Kidney (tissue), 14 donors: ENCODE data around the gene ZNF654. TPM values are rescaled to one million over a fixed set of nuclear protein-coding genes. Genes with fewer than 3 reads are reported as not detected.

ENCODE experiments used
- DNase-seq, 5 donors: peaks; one replicate each; pipeline ENCODE4 v3.0.0-alpha.2; 2013 to 2020
- FAIRE-seq: peaks from 2 replicates; lab custom pipeline; 2012; peaks lifted over from hg19 to GRCh38; lab: Jason Lieb, UNC
- H3K27ac ChIP-seq, 2 donors: one replicate each; pipeline ENCODE4 v1.7.0; 2013; ENCODE audit warnings: low read depth in 2 of 2, low read length in 2 of 2, inconsistent platforms in 1 of 2
- H3K27me3 ChIP-seq: one replicate; pipeline ENCODE4 v1.7.1; 2013; ENCODE audit warnings: low read length, inconsistent platforms; ENCODE audit not compliant: control insufficient read depth, insufficient read depth
- H3K36me3 ChIP-seq, 3 donors: one replicate each; pipeline versions ENCODE4 v1.7.0 to v1.7.1; 2013; ENCODE audit warnings: low read length in 3 of 3, control low read depth in 1 of 3, inconsistent platforms in 1 of 3; ENCODE audit not compliant: insufficient read depth in 3 of 3, control insufficient read depth in 2 of 3
- H3K4me1 ChIP-seq, 3 donors: one replicate each; pipeline versions ENCODE4 v1.7.0 to v1.7.1; 2013; ENCODE audit warnings: low read length in 3 of 3, inconsistent platforms in 1 of 3, low read depth in 1 of 3; ENCODE audit not compliant: control insufficient read depth in 2 of 3, insufficient read depth in 2 of 3
- H3K4me3 ChIP-seq, 3 donors: one replicate each; pipeline versions ENCODE4 v1.7.0 to v1.8.1; 2013; ENCODE audit warnings: low read length in 3 of 3, control low read depth in 1 of 3, inconsistent platforms in 1 of 3
- H3K9ac ChIP-seq, 3 donors: one replicate each; pipeline versions ENCODE4 v1.7.0 to v1.7.1; 2013; ENCODE audit warnings: low read length in 3 of 3, control low read depth in 1 of 3, inconsistent platforms in 1 of 3
- H3K9me3 ChIP-seq, 3 donors: one replicate each; pipeline versions ENCODE4 v1.7.0 to v1.7.1; 2013; ENCODE audit warnings: low read length in 3 of 3, control low read depth in 1 of 3, inconsistent platforms in 1 of 3; ENCODE audit not compliant: control insufficient read depth in 2 of 3, insufficient read depth in 1 of 3
- intact Hi-C: fragments of 100-400 bp; cut with DNase I; formaldehyde crosslinking; loops from one replicate; pipeline ENCODE4 v1.11.1; 2022
- polyA plus RNA-seq: library from polyadenylated mRNA; stranded (reverse); fragments of 350-450 nt; fragmentation: Illumina TruSeq; extraction: RNeasy Lipid Tissue Mini Kit (QIAGEN cat#74804); gene quantifications from one replicate; pipeline ENCODE4 v1.2.3, GENCODE V29; 2014; ENCODE audit warnings: low read depth, low replicate concordance; ENCODE audit not compliant: insufficient read depth
- total RNA-seq: library from RNA; stranded (reverse); fragmentation: NEBNext Ultra II Directional; extraction: Animal tissue kit (Norgen Biotek cat#: 25700); gene quantifications from one replicate; pipeline ENCODE4 v1.2.1, GENCODE V29; 2021
- TF ChIP-seq, protein P1 (sequence below): IDR thresholded peaks from 3 replicates; pipeline ENCODE4 v1.5.1; 2012; ENCODE audit warnings: mild to moderate bottlenecking, moderate library complexity, borderline replicate concordance; ENCODE audit not compliant: insufficient read depth; ENCODE audit errors: extremely low read depth
- donor health status: control.
- donor health status: control.
- donor health status: control.
- donor health status: control.
- donor health status: control.
- donor health status: DM: yes; HTN: yes; CAD: no.
- donor health status: Normal renal cell carcinoma (clear cell type).

ZNF654 gene
- total and polyA plus RNA-seq, 2 donors from 2014 or later: 3.0 to 16.0 TPM

GRCh38 chr3:88101142-88101541 is 42.1 kb downstream of the ZNF654 start:
- FAIRE-seq: no peak
- Histone ChIP-seq H3K4me1 (no peaks in the 10 kb centered on the region), H3K27me3 (no peaks in the 10 kb centered on the region), H3K9ac (no peak overlapping the region), H3K4me3 (no peak overlapping the region), H3K27ac (no peak overlapping the region), H3K36me3 (no peaks in the 10 kb centered on the region), H3K9me3 (no peaks in the 10 kb centered on the region)
- TF ChIP-seq, protein P1, sequence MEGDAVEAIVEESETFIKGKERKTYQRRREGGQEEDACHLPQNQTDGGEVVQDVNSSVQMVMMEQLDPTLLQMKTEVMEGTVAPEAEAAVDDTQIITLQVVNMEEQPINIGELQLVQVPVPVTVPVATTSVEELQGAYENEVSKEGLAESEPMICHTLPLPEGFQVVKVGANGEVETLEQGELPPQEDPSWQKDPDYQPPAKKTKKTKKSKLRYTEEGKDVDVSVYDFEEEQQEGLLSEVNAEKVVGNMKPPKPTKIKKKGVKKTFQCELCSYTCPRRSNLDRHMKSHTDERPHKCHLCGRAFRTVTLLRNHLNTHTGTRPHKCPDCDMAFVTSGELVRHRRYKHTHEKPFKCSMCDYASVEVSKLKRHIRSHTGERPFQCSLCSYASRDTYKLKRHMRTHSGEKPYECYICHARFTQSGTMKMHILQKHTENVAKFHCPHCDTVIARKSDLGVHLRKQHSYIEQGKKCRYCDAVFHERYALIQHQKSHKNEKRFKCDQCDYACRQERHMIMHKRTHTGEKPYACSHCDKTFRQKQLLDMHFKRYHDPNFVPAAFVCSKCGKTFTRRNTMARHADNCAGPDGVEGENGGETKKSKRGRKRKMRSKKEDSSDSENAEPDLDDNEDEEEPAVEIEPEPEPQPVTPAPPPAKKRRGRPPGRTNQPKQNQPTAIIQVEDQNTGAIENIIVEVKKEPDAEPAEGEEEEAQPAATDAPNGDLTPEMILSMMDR: no peak
- intact Hi-C loops: loop anchor here (2.0 kb wide), 1 partner anchor 16 kb away; no protein-coding TSS in a partner anchor
- DNase-seq: no peak

- TF ChIP-seq, protein P1: no peak
- DNase-seq (no peak), FAIRE-seq (no peak)
- Histone ChIP-seq H3K27ac (no peak overlapping the region), H3K4me1 (no peaks in the 10 kb centered on the region), H3K27me3 (no peaks in the 10 kb centered on the region), H3K36me3 (no peaks in the 10 kb centered on the region), H3K9me3 (no peaks in the 10 kb centered on the region), H3K4me3 (no peak overlapping the region), H3K9ac (no peak overlapping the region)
- intact Hi-C loops: no loop called here
These were observed 46.3 kb downstream of the ZNF654 start for GRCh38 chr3:88105325-88105724.

DNA sequence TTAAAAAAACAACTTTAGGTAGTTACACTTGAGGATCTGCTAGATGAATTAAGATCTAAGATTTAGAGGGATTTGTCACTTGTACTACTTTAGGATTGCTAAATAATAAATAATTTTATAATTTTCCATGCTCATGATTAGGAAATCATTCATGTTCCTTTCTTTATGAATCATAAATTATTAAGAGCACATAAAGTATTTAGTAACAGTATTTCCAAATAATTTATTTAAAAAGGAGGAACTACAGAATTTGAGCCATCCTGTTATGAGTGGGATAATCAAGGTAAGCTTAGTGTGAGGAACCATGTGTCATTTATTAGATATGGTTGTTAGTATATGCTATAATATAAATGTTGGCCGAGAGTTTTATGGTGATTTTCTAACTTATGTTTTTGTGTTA is 53.2 kb downstream of the ZNF654 start:
- Histone ChIP-seq H3K36me3 (peaks cover 2 to 4% (median 3%) of the 10 kb centered on the region in 3 donors), H3K9ac (no peak overlapping the region), H3K9me3 (no peaks in the 10 kb centered on the region), H3K4me3 (no peak overlapping the region), H3K27ac (no peak overlapping the region), H3K4me1 (no peaks in the 10 kb centered on the region), H3K27me3 (no peaks in the 10 kb centered on the region)
- intact Hi-C loops: no loop called here
- no peak for FAIRE-seq
- TF ChIP-seq, protein P1: no peak
- no peak for DNase-seq
